Astrocyte (in vitro differentiated cells and primary cell): ENCODE results near the gene PTOV1.

Source experiments
- CTCF ChIP-seq: IDR thresholded peaks from 2 replicates; pipeline ENCODE4 v1.5.1; 2011; ENCODE audit warnings: low read depth, mild to moderate bottlenecking, inconsistent platforms, low read length, moderate library complexity; ENCODE audit not compliant: insufficient read depth
- EZH2 ChIP-seq: IDR thresholded peaks from 2 replicates; pipeline ENCODE4 v1.6.1; 2012; ENCODE audit warnings: mild to moderate bottlenecking, low read length, inconsistent platforms; ENCODE audit not compliant: insufficient read depth

GRCh38 chr19:49894879-49895565, 44.1 kb downstream of the PTOV1 start:
- no peak for TF ChIP-seq CTCF
- no peak for TF ChIP-seq EZH2
